AG10803 (cell line): ENCODE measurements around the gene PHACTR1.

Source experiments
- DNase-seq: peaks from one replicate; pipeline ENCODE4 v3.0.0; 2010; ENCODE audit warnings: low read depth
- H3K4me3 ChIP-seq: 2 replicates; pipeline ENCODE4 v1.5.1; 2011; ENCODE audit warnings: mild to moderate bottlenecking, low read length, control low read depth
- CTCF ChIP-seq: conservative IDR thresholded peaks from 2 replicates; pipeline ENCODE4 v1.5.1; 2011; ENCODE audit warnings: mild to moderate bottlenecking, low read length, control low read depth, inconsistent platforms

Gene PHACTR1

GRCh38 chr6:12991435-12991834 lies 274.9 kb downstream of the PHACTR1 start:
- DNase-seq: no peak
- no peak overlapping the region for H3K4me3 ChIP-seq
- no peak for TF ChIP-seq CTCF

GRCh38 chr6:12992770-12993169 lies 276.2 kb downstream of the PHACTR1 start:
- no peak for DNase-seq
- no peak for TF ChIP-seq CTCF
- H3K4me3 ChIP-seq: no peak overlapping the region

- H3K4me3 ChIP-seq: no peak overlapping the region
- no peak for DNase-seq
- no peak for TF ChIP-seq CTCF
Measured at GRCh38 chr6:12993283-12993898, 276.8 kb downstream of the PHACTR1 start.

DNA sequence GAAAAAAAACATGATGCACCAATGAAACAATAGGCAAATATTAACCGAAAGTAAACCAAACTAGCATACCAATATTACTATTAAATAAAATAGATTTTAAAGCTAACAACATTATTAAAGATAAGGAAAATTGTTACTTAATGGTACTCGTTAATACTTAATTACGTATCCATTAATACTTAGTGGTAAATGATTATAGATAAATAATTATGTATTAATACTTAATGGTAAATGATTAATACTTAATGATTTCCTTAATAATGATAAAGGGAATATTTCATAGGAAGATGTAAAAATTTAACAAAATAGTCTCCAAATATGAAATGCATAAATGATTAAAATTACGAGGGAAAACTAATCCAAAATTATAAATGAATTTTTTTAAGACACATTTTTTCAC lies 278.9 kb downstream of the PHACTR1 start:
- H3K4me3 ChIP-seq: no peak overlapping the region
- TF ChIP-seq CTCF: no peak
- DNase-seq: no peak

DNA sequence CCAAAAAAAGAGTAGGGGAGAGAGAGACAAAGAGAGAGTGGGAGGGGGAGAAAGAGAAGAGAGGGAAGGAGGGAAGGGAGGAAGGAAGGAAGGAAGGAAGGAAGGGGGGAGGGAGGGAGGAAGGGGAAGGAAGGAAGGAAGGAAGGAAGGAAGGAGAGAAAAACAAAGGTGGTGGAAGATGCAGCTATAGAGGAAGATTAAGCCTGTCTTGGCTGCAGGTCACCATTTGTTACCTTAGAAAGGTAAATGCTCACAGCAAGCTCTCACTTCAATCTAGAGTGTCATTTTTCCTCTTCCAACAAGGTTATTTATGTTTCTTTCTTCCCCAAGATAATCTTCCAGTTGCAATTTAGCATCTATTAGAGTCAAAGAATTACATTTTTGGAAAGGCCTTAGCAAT lies 284.0 kb downstream of the PHACTR1 start:
- no peak overlapping the region for H3K4me3 ChIP-seq
- no peak for TF ChIP-seq CTCF
- DNase-seq: no peak

DNA sequence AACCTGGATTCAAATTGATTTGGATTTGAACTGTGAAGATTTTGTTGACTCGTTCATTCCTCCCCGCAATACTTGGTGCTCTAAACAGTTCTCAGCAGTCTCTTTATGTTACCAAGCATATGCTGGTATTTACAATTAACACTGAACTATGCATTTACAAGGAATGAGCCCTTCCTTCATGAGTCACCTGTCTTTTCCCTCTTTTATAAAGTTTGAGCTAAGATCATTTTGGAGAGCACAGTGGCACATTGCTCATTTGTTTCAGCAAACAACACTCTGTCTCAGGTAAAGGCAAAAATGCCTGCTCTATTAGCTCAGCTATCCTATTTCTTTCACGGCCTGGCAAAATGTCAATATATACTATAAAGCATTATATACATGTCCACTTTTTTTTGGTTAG lies 285.4 kb downstream of the PHACTR1 start:
- no peak for TF ChIP-seq CTCF
- H3K4me3 ChIP-seq: no peak overlapping the region
- DNase-seq: no peak

DNA sequence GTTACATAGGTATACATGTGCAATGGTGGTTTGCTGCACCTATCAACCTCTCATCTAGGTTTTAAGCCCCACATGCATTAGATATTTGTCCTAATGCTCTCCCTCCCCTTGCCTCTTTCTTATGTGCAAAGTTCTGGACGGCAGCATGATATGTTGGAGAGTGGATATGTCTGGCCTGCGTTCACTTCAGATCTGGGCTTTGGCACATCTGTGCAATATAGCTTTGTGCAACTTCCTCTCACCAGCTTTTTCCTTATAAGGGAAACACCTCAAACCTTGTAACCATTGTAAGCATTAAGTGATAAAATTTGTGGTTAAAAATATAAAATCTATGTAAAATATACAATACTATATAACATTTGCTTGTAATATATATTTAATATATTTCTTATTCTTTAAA lies 288.0 kb downstream of the PHACTR1 start:
- no peak for DNase-seq
- no peak overlapping the region for H3K4me3 ChIP-seq
- no peak for TF ChIP-seq CTCF
